Mucosa of descending colon (tissue), 3 donors: ENCODE measurements around the gene IGSF22. TPM values are rescaled to one million over a fixed set of nuclear protein-coding genes. Genes with fewer than 3 reads are reported as not detected.

Source experiments
- ATAC-seq: fragments of 200-7000 bp; cut with Tn5 transposase; one replicate; pipeline ENCODE4 v1.9.1; 2020; ENCODE audit warnings: mild to moderate bottlenecking, moderate library complexity
- DNase-seq, 3 donors: peaks; one replicate each; pipeline ENCODE4 v3.0.0-alpha.2; 2020
- H3K36me3 ChIP-seq: fragments of 200-600 bp; one replicate; pipeline ENCODE4 v1.8.0; 2021; ENCODE audit warnings: low read depth, mild to moderate bottlenecking
- H3K4me1 ChIP-seq: fragments of 200-600 bp; one replicate; pipeline ENCODE4 v1.8.0; 2021; ENCODE audit warnings: low read depth, mild to moderate bottlenecking
- H3K4me3 ChIP-seq: fragments of 200-600 bp; one replicate; pipeline ENCODE4 v1.8.0; 2021; ENCODE audit warnings: mild to moderate bottlenecking
- H3K9me3 ChIP-seq: fragments of 200-600 bp; one replicate; pipeline ENCODE4 v1.8.0; 2021; ENCODE audit warnings: mild to moderate bottlenecking
- intact Hi-C, 2 donors: fragments of 100-400 bp; cut with DNase I in 1 of 2; cut with micrococcal nuclease in 1 of 2; formaldehyde crosslinking; loops; one replicate each; pipeline versions ENCODE4 v1.11.0 to v1.11.1; 2022; cut with DNase I, micrococcal nuclease
- total RNA-seq, 3 donors: library from RNA; stranded (reverse); fragmentation: NEBNext Ultra II Directional in 2 of 3; extraction: Animal tissue kit (Norgen Biotek cat#: 25700) in 2 of 3; gene quantifications; one replicate each; pipeline versions ENCODE4 v1.2.1 to v1.2.4, GENCODE V29; 2021 to 2023
- TF ChIP-seq, protein P1 (sequence below): fragments of 200-600 bp; IDR thresholded peaks from one replicate; pipeline ENCODE4 v1.8.0; 2022; ENCODE audit warnings: antibody characterized with exemption, mild to moderate bottlenecking
- donor health status: DM: no; HTN: no; CAD: no; lungs with moderate emphysema.
- donor health status: DM: no; HTN: no; CAD: no.
- donor health status: DM: no; HTN: yes; CAD: no.

The IGSF22 gene
- total RNA-seq, 3 donors from 2014 or later: 1.1 to 1.5 (median 1.5) TPM

GRCh38 chr11:18729426-18729825 lies 3.4 kb upstream of the IGSF22 start:
- DNase-seq: no peak
- intact Hi-C loops: no loop called here
- Histone ChIP-seq H3K9me3 (no peaks in the 10 kb centered on the region), H3K4me1 (no peaks in the 10 kb centered on the region), H3K36me3 (no peaks in the 10 kb centered on the region), H3K4me3 (no peak overlapping the region)
- TF ChIP-seq, protein P1, sequence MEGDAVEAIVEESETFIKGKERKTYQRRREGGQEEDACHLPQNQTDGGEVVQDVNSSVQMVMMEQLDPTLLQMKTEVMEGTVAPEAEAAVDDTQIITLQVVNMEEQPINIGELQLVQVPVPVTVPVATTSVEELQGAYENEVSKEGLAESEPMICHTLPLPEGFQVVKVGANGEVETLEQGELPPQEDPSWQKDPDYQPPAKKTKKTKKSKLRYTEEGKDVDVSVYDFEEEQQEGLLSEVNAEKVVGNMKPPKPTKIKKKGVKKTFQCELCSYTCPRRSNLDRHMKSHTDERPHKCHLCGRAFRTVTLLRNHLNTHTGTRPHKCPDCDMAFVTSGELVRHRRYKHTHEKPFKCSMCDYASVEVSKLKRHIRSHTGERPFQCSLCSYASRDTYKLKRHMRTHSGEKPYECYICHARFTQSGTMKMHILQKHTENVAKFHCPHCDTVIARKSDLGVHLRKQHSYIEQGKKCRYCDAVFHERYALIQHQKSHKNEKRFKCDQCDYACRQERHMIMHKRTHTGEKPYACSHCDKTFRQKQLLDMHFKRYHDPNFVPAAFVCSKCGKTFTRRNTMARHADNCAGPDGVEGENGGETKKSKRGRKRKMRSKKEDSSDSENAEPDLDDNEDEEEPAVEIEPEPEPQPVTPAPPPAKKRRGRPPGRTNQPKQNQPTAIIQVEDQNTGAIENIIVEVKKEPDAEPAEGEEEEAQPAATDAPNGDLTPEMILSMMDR: no peak
- ATAC-seq: no peak

DNA sequence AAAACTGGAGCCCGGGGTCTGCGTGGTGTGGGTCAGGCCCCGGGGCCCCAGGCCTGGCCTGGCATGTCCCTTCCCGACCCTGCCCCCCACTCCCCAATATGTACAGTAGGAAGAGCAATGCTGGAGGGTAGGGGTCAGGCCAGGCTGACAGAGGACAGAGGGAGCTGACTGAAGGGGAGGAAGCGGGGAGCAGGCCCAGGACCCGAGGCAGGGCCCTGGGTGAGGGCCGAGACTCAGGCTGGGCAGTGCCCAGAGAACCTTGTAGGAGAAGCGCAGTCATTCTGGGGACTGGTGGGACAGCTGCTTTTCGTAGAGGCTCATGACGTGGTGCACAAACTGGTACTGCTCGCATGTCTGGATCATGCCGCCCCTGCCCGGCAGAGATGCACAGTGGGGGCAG lies 2.7 kb upstream of the IGSF22 start:
- no peak for ATAC-seq
- DNase-seq: no peak
- Histone ChIP-seq H3K36me3 (no peaks in the 10 kb centered on the region), H3K4me3 (no peak overlapping the region), H3K4me1 (no peaks in the 10 kb centered on the region), H3K9me3 (no peaks in the 10 kb centered on the region)
- intact Hi-C loops: no loop called here
- TF ChIP-seq, protein P1: no peak

GRCh38 chr11:18727479-18728236 lies 1.7 kb upstream of the IGSF22 start:
- intact Hi-C loops: no loop called here
- ATAC-seq: peak; percentile 62
- peak in 1 of 3 donors; percentile 37 for DNase-seq

GRCh38 chr11:18723991-18724390 lies 2.0 kb downstream of the IGSF22 start:
- no peaks in the 10 kb centered on the region for H3K9me3 ChIP-seq
- TF ChIP-seq, protein P1: no peak
- DNase-seq: no peak

More at GRCh38 chr11:18727479-18728236, 1.7 kb upstream of the IGSF22 start:
- Histone ChIP-seq H3K4me1 (no peaks in the 10 kb centered on the region), H3K9me3 (no peaks in the 10 kb centered on the region), H3K36me3 (no peaks in the 10 kb centered on the region), H3K4me3 (no peak overlapping the region)
- TF ChIP-seq, protein P1: peak; percentile 78

GRCh38 chr11:18722293-18722637 lies 3.7 kb downstream of the IGSF22 start:
- no peaks in the 10 kb centered on the region for H3K36me3 ChIP-seq
- TF ChIP-seq, protein P1: no peak
- peaks cover 6% of the 10 kb centered on the region for H3K4me1 ChIP-seq
- H3K9me3 ChIP-seq: no peaks in the 10 kb centered on the region
- no peak overlapping the region for H3K4me3 ChIP-seq
- DNase-seq (no peak), ATAC-seq (no peak)
- intact Hi-C loops: no loop called here

More at GRCh38 chr11:18723991-18724390, 2.0 kb downstream of the IGSF22 start:
- ATAC-seq: no peak
- H3K4me3 ChIP-seq: no peak overlapping the region
- H3K4me1 ChIP-seq: peaks cover 6% of the 10 kb centered on the region
- H3K36me3 ChIP-seq: no peaks in the 10 kb centered on the region
- intact Hi-C loops: no loop called here
